Choroid plexus epithelial cell (primary cell): ENCODE measurements around the gene TRMU.
"Not testable (repeated sequence)": the region's sequence is repeated elsewhere in the genome, so short reads cannot be mapped to it uniquely, and the experiment has no call there.

ENCODE experiments used
- DNase-seq: peaks from one replicate; pipeline ENCODE4 v3.0.0-alpha.2; 2010; ENCODE audit warnings: low read depth
- H3K4me3 ChIP-seq: 2 replicates; pipeline ENCODE4 v1.5.1; 2011; ENCODE audit warnings: low read depth, mild to moderate bottlenecking, control low read depth, low read length, moderate library complexity
- CTCF ChIP-seq: conservative IDR thresholded peaks from 2 replicates; pipeline ENCODE4 v1.5.1; 2011; ENCODE audit warnings: low read depth, mild to moderate bottlenecking, control low read depth, inconsistent platforms, low read length, moderate library complexity

The TRMU gene

GRCh38 chr22:46399251-46400024 is 63.9 kb downstream of the TRMU start:
- no peak overlapping the region for H3K4me3 ChIP-seq
- TF ChIP-seq CTCF = no peak
- no peak for DNase-seq

GRCh38 chr22:46401370-46401769 is 65.9 kb downstream of the TRMU start:
- H3K4me3 ChIP-seq = no peak overlapping the region
- DNase-seq = no peak
- no peak for TF ChIP-seq CTCF

GRCh38 chr22:46402505-46402904 is 67.0 kb downstream of the TRMU start:
- DNase-seq = no peak
- no peak for TF ChIP-seq CTCF
- H3K4me3 ChIP-seq = no peak overlapping the region

- not testable (repeated sequence) for DNase-seq, H3K4me3 ChIP-seq
Measured at GRCh38 chr22:46403880-46404279, 68.4 kb downstream of the TRMU start.

GRCh38 chr22:46405901-46406300 is 70.4 kb downstream of the TRMU start:
- no peak overlapping the region for H3K4me3 ChIP-seq
- TF ChIP-seq CTCF = no peak

GRCh38 chr22:46406349-46406748 is 70.8 kb downstream of the TRMU start:
- TF ChIP-seq CTCF = no peak

More at GRCh38 chr22:46405901-46406300, 70.4 kb downstream of the TRMU start:
- no peak for DNase-seq

GRCh38 chr22:46406791-46407190 is 71.3 kb downstream of the TRMU start:
- TF ChIP-seq CTCF = no peak
- no peak for DNase-seq
- H3K4me3 ChIP-seq = no peak overlapping the region

More at GRCh38 chr22:46406349-46406748, 70.8 kb downstream of the TRMU start:
- DNase-seq = no peak
- no peak overlapping the region for H3K4me3 ChIP-seq
